Peyer's patch (tissue), 4 donors: ENCODE results near the gene SLX9. TPM values are rescaled to one million over a fixed set of nuclear protein-coding genes. Genes with fewer than 3 reads are reported as not detected.

Source experiments
- DNase-seq, 3 donors: peaks; one replicate each; pipeline ENCODE4 v3.0.0-alpha.2; 2017 to 2019
- H3K27ac ChIP-seq, 4 donors: fragments of 200-600 bp; sonication (generic); one replicate each; pipeline ENCODE4 v1.5.1; 2016 to 2019
- H3K27me3 ChIP-seq, 2 donors: fragments of 200-600 bp; sonication (generic); one replicate each; pipeline ENCODE4 v1.5.1; 2019
- H3K36me3 ChIP-seq, 3 donors: fragments of 200-600 bp; sonication (generic); one replicate each; pipeline ENCODE4 v1.5.1; 2016 to 2019
- H3K4me1 ChIP-seq, 4 donors: fragments of 200-600 bp; sonication (generic); one replicate each; pipeline ENCODE4 v1.5.1; 2016 to 2019
- H3K4me3 ChIP-seq, 4 donors: fragments of 200-600 bp; sonication (generic); 1 replicate in 3 of 4; 2 replicates in 1 of 4; pipeline ENCODE4 v1.5.1; 2016 to 2019; ENCODE audit warnings: mild to moderate bottlenecking in 1 of 4
- H3K9me3 ChIP-seq, 4 donors: fragments of 200-600 bp; sonication (generic); one replicate each; pipeline ENCODE4 v1.5.1; 2016 to 2019; ENCODE audit warnings: mild to moderate bottlenecking in 1 of 4
- CTCF ChIP-seq, 6 experiments: fragments of 450-650 bp in 4 of 6; fragments of 200-600 bp in 2 of 6; sonication (generic) in 1 of 6; IDR thresholded peaks; one replicate each; pipeline ENCODE4 v1.5.1; 2017 to 2019; ENCODE audit warnings: antibody characterized with exemption in 6 of 6, mild to moderate bottlenecking in 3 of 6, moderate library complexity in 1 of 6
- POLR2A ChIP-seq, 2 donors: fragments of 450-650 bp; IDR thresholded peaks; one replicate each; pipeline ENCODE4 v1.5.1; 2017; ENCODE audit warnings: antibody characterized with exemption in 2 of 2, mild to moderate bottlenecking in 2 of 2, moderate library complexity in 2 of 2
- total RNA-seq, 4 donors: library from RNA; depleted of rRNA; stranded (reverse); fragments of >200 nt; gene quantifications; one replicate each; pipeline ENCODE4 v1.1.0, GENCODE V29; 2016

Gene SLX9
- total RNA-seq, 4 donors from 2014 or later: 7.8 to 10.5 (median 10.0) TPM; not detected in 1

- Histone ChIP-seq H3K27me3 (no peaks in the 10 kb centered on the region), H3K27ac (no peak overlapping the region), H3K36me3 (peaks cover 0 to 4% (median 0%) of the 10 kb centered on the region in 3 donors), H3K4me3 (no peak overlapping the region), H3K4me1 (peaks cover 0 to 17% (median 2%) of the 10 kb centered on the region in 4 donors), H3K9me3 (no peaks in the 10 kb centered on the region)
- peak in 1 of 3 donors; percentile 24 for DNase-seq
- TF ChIP-seq POLR2A (IDR thresholded peaks at IDR 0.05): no peak
These were observed 39.9 kb upstream of the SLX9 start for GRCh38 chr21:44899768-44900558.

GRCh38 chr21:44900559-44901251 is 39.1 kb upstream of the SLX9 start:
- Histone ChIP-seq H3K9me3 (no peaks in the 10 kb centered on the region), H3K36me3 (peaks cover 0 to 4% (median 0%) of the 10 kb centered on the region in 3 donors), H3K4me1 (peaks cover 0 to 17% (median 2%) of the 10 kb centered on the region in 4 donors), H3K27me3 (no peaks in the 10 kb centered on the region), H3K27ac (no peak overlapping the region), H3K4me3 (no peak overlapping the region)
- TF ChIP-seq POLR2A (IDR thresholded peaks at IDR 0.05) (no peak), CTCF (IDR thresholded peaks at IDR 0.05) (no peak)
- no peak for DNase-seq

- Histone ChIP-seq H3K36me3 (peaks cover 0 to 4% (median 0%) of the 10 kb centered on the region in 3 donors), H3K27me3 (no peaks in the 10 kb centered on the region), H3K27ac (no peak overlapping the region), H3K9me3 (no peaks in the 10 kb centered on the region), H3K4me3 (no peak overlapping the region), H3K4me1 (peaks cover 0 to 15% (median 2%) of the 10 kb centered on the region in 4 donors)
- no peak for DNase-seq
- TF ChIP-seq POLR2A (IDR thresholded peaks at IDR 0.05) (no peak), CTCF (IDR thresholded peaks at IDR 0.05) (no peak)
These were observed 38.3 kb upstream of the SLX9 start for GRCh38 chr21:44901391-44902074.

GRCh38 chr21:44902268-44903049 is 37.4 kb upstream of the SLX9 start:
- Histone ChIP-seq H3K4me3 (no peak overlapping the region), H3K27me3 (no peaks in the 10 kb centered on the region), H3K27ac (no peak overlapping the region), H3K36me3 (peaks cover 0 to 4% (median 0%) of the 10 kb centered on the region in 3 donors), H3K4me1 (peaks cover 0 to 7% (median 2%) of the 10 kb centered on the region in 4 donors), H3K9me3 (no peaks in the 10 kb centered on the region)
- DNase-seq: no peak
- TF ChIP-seq CTCF (IDR thresholded peaks at IDR 0.05) (no peak), POLR2A (IDR thresholded peaks at IDR 0.05) (no peak)

GRCh38 chr21:44903050-44903685 is 36.7 kb upstream of the SLX9 start:
- H3K4me3 ChIP-seq: no peak overlapping the region
- no peaks in the 10 kb centered on the region for H3K27me3 ChIP-seq
- no peak overlapping the region for H3K27ac ChIP-seq
- DNase-seq: no peak
- peaks cover 0 to 9% (median 3%) of the 10 kb centered on the region in 4 donors for H3K4me1 ChIP-seq
- H3K36me3 ChIP-seq: peaks cover 0 to 4% (median 0%) of the 10 kb centered on the region in 3 donors
- H3K9me3 ChIP-seq: no peaks in the 10 kb centered on the region
- TF ChIP-seq POLR2A (IDR thresholded peaks at IDR 0.05) (no peak), CTCF (IDR thresholded peaks at IDR 0.05) (no peak)
